ENCODE measurements around the gene MAST3. TPM values are rescaled to one million over a fixed set of nuclear protein-coding genes. Genes with fewer than 3 reads are reported as not detected.
A peak's percentile ranks its signal among the peaks of the same experiment; 100 is the strongest.

MAST3 gene
- total RNA-seq, 4 donors from 2014 or later = 47.8 to 56.3 (median 52.0) TPM

DNA sequence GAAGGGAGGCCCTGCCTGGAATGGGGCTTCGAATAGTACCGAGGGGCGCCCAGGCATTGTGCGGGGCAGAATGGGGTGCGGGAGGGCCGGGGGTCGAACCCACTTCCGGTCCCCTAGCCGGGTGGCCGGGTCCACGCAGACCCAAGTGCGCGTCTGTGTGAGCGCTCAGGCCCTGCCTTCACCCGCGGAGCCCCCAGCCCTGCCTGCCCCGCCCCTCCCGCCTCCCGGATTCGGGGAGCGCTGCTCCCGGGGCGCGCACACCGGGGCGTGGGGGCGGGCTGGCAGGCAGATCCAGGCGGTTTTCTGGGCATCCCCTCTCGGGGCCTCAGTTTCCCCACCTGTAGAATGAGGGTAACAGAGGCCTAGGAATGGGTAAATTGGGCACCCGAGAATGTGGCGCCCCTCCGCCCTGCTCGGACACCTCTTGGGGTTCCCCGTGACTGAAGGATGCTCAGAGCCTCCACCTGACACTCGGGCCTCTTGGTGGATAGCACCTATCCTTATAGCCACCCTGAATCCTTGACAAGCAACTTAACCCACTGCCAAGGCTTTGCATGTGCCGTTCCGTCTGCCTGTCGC, 56.1 kb downstream of the MAST3 start:
- Histone ChIP-seq H3K9me3 (no peaks in the 10 kb centered on the region), H3K27me3 (no peaks in the 10 kb centered on the region), H3K27ac (peak overlapping the region; percentile 91 to 96 (median 93)), H3K36me3 (peaks cover 0 to 12% (median 0%) of the 10 kb centered on the region in 3 donors), H3K4me3 (peak overlapping the region; percentile 68 to 93 (median 79)), H3K4me1 (peaks cover 7 to 52% (median 9%) of the 10 kb centered on the region in 4 donors)
- peak; percentile 44 to 67 (median 61) for DNase-seq
- no peak for TF ChIP-seq CTCF (IDR thresholded peaks at IDR 0.05)
- no peak for TF ChIP-seq POLR2A (IDR thresholded peaks at IDR 0.05)

DNA sequence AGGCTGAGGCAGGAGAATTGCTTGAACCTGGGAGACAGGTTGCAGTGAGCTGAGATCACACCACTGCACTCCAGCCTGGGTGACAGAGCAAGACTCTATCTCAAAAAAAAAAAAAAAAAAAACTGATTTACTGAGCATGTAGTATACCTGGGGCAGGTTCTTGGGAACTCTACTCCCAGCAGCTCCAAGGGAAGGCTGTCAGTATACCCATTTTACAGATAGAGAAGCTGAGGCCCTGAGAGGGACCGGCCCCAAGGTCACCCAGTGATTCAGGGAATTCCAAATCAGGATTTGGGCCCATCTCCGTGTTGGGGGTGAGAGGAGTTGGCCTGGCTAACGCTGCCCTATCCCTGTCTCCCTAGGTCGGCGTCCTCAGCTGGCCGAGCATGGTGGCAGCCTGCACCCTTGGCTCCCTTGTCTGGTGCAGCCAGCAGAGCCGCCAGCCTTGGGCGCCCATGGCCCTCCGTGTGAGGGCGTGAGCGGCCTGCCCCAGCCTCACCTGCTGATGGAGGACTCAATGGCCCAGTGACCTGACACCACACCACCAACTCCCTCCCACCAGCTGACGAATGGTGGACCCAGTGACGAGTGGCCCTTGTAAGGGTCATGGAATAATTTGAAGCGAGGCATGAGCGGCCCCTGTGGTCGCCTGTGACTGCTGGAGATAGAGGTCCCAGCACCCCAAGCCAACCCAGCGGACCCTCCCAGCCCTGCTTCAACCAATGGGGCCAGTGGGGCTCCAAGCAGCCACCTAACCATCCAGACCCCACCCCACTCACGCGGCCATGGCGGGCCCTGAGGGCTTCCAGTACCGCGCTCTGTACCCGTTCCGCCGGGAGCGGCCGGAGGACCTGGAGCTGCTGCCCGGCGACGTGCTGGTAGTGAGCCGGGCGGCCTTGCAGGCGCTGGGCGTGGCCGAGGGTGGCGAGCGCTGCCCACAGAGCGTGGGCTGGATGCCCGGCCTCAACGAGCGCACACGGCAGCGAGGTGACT, 57.8 kb downstream of the MAST3 start:
- peaks cover 0 to 4% (median 0%) of the 10 kb centered on the region in 3 donors for H3K36me3 ChIP-seq
- peak overlapping the region in 2 of 4 donors; percentile 24 to 73 for H3K27ac ChIP-seq
- H3K9me3 ChIP-seq = no peaks in the 10 kb centered on the region
- no peaks in the 10 kb centered on the region for H3K27me3 ChIP-seq
- TF ChIP-seq POLR2A (IDR thresholded peaks at IDR 0.05) = no peak
- no peak for TF ChIP-seq CTCF (IDR thresholded peaks at IDR 0.05)
- peaks cover 7 to 52% (median 9%) of the 10 kb centered on the region in 4 donors for H3K4me1 ChIP-seq
- H3K4me3 ChIP-seq = no peak overlapping the region
- DNase-seq = peak in 1 of 3 donors; percentile 76

GRCh38 chr19:18156268-18156667, 58.7 kb downstream of the MAST3 start:
- no peak for TF ChIP-seq POLR2A (IDR thresholded peaks at IDR 0.05)
- peaks cover 7 to 57% (median 15%) of the 10 kb centered on the region in 4 donors for H3K4me1 ChIP-seq
- no peak for DNase-seq
- H3K9me3 ChIP-seq = no peaks in the 10 kb centered on the region
- peak overlapping the region in 2 of 4 donors; percentile 65 to 73 for H3K27ac ChIP-seq
- peaks cover 0 to 4% (median 0%) of the 10 kb centered on the region in 3 donors for H3K36me3 ChIP-seq
- no peaks in the 10 kb centered on the region for H3K27me3 ChIP-seq
- H3K4me3 ChIP-seq = no peak overlapping the region

DNA sequence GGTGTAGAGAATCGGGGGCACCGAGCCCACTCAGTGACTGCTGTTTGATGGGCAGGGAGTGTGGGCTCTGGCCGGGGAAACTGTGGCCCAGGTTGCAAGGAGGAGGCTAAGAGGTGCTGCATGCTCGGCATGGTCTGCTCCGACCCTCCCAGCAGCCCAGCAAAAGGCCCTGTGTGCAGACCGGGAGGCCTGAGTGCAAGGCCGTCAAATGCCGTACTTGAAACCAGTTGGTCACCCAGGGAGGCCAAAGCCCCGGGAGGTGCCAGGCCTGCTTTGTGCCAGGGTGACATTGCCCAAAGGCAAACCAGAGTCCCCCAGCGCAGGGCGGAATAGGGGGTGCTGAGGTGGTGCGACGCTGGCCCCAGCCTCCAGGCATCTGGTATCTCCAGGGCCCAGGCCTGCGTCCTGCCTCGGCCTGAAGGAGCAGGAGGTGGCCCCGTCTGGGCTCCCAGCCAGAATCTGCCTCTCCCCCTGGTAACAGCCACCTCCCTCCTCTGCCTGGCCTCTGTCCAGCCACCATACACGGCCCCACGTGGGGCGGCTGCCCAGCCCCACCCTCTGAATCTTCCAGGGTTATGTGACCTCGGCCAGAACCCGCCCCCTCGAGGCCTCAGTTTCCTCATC, 59.4 kb downstream of the MAST3 start:
- no peak for TF ChIP-seq POLR2A (IDR thresholded peaks at IDR 0.05)
- TF ChIP-seq CTCF (IDR thresholded peaks at IDR 0.05) = no peak
- peak in 2 of 3 donors; percentile 90 to 94 for DNase-seq
- Histone ChIP-seq H3K27ac (peak overlapping the region; percentile 3 to 73 (median 44)), H3K9me3 (no peaks in the 10 kb centered on the region), H3K27me3 (no peaks in the 10 kb centered on the region), H3K36me3 (peaks cover 0 to 6% (median 0%) of the 10 kb centered on the region in 3 donors), H3K4me3 (no peak overlapping the region), H3K4me1 (peaks cover 12 to 55% (median 16%) of the 10 kb centered on the region in 4 donors)

DNA sequence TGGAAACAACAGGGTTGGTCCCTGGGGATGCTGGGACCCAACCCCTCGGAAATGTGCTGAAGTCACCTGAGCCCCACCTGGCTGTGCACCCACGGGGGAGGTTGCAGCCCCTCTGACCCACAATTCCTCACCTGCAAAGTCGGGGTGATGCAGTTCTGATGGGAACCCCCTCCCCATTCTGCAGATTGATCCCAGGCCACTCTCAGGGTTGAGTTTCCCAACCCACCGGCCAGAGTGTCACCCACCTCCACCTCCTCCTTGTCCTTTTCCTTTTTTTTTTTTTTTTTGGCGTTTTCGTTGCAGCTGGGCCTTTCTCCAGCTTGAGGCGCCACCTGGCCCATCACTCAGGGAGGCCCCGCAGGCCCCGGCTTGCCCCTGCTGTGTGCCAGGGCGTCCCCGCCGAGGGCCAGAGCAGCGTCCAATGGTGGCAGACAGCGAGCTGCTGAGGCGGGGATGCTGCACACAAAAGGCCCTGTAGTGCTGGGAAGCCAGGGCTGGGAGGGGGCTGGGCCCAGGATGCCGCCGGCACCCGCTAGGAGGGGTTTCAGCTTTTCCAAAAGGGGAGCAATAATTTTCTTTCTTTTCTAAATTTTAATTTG, 60.0 kb downstream of the MAST3 start:
- DNase-seq = no peak

More for the DNA sequence above, 60.0 kb downstream of the MAST3 start:
- Histone ChIP-seq H3K9me3 (no peaks in the 10 kb centered on the region), H3K36me3 (peaks cover 0 to 12% (median 0%) of the 10 kb centered on the region in 3 donors), H3K4me3 (no peak overlapping the region), H3K27me3 (no peaks in the 10 kb centered on the region), H3K27ac (peak overlapping the region in 3 of 4 donors; percentile 22 to 73 (median 65)), H3K4me1 (peaks cover 13 to 54% (median 16%) of the 10 kb centered on the region in 4 donors)
- no peak for TF ChIP-seq CTCF (IDR thresholded peaks at IDR 0.05)
- TF ChIP-seq POLR2A (IDR thresholded peaks at IDR 0.05) = no peak
